DMS114 treated with DMSO at 0.1 percent for 48 hours (cell line): ENCODE data around the gene PRAMEF12.
A peak's percentile ranks its signal among the peaks of the same experiment; 100 is the strongest.
"Not testable (repeated sequence)": the region's sequence is repeated elsewhere in the genome, so short reads cannot be mapped to it uniquely, and the experiment has no call there.

Experiments used
- DNase-seq: peaks from one replicate; lab custom pipeline; 2025; ENCODE audit not compliant: unreplicated experiment; lab: John Stamatoyannopoulos, UW

Gene PRAMEF12

DNA sequence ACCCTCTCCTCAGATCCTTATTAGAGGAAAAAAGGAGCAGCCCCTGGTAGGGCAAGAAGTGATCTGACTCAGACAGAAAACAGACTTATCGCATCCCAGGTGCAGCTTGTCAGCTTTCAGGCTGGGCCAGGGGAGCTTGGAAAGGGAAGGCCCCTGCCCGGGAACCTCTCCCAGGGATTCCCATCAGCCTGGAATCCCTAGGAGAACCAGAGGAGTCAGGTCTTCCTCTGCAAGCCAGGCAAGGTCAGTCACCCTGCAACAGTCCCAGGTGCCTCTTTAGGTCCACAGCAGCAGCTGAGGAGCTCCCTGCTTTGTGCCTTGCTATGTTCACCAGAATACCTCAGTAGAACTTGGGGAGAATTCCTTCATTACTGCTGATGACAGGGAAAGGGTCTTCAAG is 2.9 kb upstream of the PRAMEF12 start:
- DNase-seq = no peak

DNA sequence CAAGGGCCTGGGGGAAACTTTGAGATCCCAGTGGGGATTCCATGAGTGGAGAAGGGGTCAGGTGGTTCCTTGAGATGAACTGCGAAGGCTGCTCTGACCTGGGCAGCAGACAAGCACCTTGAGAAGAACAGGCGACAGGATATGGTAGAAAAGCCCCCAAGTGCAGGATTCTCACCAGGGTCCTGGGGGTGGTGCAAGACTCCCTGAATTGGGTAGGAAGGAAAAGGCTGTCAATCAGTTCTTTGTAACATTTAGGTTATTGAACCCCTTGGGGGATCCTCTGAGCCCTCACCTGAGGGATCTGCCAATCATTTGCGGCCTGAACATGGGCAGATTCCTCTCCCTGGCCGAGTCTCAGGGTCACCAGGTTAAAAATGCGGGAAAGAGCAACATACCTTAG is 2.4 kb upstream of the PRAMEF12 start:
- no peak for DNase-seq

DNA sequence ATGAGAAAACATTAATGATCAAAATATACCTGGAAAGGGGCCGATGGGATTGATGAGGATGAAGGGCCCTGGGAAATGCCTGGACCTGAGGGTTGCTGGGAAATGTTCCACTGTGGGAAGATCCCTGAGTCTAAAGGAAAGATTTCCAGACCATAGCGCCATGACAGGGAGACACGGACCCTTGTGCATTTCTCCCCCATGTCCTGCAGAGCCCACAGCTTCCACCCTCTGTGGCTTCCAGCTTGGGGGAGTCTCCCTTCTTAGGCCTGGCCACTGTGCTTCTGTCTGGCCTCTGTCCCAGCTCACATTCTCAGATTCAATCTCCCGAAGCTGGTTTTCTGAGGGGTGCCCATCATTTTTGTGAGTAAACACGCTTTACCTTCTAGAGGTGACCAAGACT is 1.0 kb upstream of the PRAMEF12 start:
- no peak for DNase-seq

DNA sequence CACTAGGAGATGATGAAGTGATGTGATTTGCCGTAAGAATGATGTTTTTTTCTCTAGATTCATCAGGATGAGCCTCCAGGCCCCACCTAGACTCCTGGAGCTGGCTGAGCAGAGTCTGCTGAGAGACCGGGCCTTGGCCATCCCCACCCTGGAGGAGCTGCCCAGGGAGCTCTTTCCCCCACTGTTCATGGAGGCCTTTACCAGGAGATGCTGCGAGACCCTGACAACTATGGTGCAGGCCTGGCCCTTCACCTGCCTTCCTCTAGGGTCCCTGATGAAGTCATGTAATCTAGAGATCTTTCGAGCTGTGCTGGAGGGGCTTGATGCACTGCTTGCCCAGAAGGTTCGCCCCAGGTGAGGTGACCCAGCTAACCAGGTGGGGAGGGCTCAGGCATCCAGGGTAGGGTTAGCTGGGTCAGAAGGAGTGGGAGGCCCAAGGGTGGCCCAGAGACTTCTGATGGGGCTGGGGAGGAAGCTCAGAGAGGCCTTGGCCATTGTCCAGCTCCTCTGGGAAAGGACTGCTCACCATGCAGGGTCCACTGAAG is 1.3 kb downstream of the PRAMEF12 start:
- DNase-seq = no peak

DNA sequence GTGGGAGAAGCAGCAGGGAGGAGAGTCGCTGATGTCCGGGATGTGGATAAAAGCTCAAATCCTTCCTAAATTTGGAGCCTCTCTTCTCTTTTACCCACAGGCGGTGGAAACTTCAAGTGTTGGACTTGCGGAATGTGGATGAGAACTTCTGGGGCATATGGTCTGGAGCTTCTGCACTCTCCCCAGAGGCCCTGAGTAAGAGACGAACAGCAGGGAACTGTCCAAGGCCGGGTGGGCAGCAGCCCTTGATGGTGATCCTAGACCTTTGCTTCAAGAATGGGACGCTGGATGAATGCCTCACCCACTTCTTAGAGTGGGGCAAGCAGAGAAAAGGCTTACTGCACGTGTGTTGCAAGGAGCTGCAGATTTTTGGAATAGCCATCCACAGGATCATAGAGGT is 1.9 kb downstream of the PRAMEF12 start:
- DNase-seq = no peak

DNA sequence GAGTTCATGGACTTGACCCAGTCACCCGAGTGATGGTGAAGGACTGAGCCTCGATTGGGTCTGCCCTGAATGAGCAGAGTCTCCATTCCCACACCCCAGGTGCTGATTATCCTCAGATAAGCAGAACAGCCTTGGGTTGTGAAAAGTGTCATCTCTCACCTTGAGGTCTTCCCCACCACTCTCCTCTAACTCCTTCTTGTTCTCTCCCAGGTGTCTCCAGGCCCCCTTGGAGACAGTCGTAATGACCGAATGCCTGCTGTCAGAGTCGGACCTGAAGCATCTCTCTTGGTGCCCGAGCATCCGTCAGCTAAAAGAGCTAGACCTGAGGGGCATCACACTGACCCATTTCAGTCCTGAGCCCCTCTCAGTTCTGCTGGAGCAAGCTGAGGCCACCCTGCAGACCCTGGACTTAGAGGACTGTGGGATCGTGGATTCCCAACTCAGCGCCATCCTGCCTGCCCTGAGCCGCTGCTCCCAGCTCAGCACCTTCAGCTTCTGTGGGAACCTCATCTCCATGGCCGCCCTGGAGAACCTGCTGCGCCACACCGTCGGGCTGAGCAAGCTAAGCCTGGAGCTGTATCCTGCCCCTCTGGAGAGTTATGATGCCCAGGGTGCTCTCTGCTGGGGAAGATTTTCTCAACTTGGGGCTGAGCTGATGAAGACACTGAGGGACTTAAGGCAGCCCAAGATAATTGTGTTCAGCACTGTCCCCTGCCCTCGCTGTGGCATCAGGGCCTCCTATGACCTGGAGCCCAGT is 3.4 kb downstream of the PRAMEF12 start:
- no peak for DNase-seq

DNA sequence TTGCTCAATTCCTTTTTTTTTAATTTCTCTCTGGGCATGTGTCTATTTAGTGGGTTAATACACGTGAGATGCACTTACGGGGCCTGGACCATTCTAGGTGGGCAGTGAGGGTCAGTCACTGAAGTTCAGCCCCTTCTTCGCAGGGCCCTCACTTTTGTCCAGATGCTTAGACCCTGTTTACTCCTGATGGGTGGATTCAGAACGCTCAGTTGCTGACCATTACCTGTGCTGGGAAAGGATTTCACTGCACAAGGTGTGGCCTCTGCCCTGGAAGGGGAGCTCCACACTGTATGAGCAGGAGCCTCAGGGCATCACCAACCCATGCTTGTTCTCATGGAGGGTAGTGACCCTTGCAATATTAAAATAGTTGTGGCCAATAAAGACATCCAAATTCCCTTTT is 4.5 kb downstream of the PRAMEF12 start:
- no peak for DNase-seq

DNA sequence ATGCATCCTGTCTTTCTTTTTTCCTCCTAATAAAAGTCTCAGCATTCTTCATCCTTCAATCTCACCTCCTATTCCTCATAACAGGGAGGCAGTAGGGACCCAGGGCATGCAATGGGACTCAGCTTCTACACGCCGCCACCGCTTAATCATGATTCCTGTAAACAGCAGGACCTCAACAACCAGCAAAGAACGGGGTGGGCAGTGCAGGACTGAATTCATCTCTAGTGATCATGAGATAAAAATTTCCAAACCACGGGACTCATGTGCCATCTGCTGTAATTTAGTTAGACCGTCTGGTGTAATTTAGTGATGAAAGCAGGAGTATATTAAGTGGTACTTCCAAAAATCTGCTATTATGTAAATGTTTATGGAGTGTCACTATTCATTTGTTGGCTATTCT is 5.4 kb downstream of the PRAMEF12 start:
- no peak for DNase-seq

DNA sequence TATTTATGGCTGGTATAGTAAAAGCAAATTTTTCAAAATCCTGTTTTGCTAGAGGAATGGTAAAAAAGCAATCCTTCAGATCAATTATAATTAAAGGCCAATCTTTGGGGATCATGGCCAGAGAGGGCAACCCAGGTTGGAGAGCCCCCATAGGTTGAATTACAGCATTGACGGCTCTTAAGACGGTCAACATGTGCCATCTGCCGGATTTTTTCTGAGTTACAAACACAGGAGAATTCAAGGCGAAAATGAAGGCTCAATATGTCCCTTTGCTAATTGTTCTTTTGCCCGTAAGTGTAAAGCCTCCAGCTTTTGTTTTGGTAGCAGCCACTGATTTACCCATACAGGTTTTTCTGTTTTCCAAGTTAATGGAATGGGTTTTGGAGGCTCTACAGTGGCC is 8.0 kb downstream of the PRAMEF12 start:
- DNase-seq = not testable (repeated sequence)

DNA sequence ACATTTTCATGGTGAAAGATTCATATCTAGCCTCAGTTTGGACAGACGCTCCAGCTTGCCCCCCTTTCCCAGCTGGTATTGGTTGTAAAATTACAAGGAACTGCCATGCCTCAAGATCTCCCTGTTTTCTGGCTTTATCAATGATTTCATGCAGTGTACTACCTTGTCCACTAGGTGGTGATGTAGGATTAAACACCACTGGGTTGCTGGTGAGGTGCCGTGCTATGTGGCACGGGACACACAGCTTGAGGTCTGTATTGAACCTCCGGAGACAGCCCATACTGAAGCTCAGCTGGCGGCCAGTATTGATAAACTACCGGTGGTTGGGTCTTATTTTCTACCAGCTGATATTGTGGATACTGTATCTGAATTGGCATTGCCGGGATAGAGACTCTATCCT is 10.2 kb downstream of the PRAMEF12 start:
- peak; percentile 12 for DNase-seq

DNA sequence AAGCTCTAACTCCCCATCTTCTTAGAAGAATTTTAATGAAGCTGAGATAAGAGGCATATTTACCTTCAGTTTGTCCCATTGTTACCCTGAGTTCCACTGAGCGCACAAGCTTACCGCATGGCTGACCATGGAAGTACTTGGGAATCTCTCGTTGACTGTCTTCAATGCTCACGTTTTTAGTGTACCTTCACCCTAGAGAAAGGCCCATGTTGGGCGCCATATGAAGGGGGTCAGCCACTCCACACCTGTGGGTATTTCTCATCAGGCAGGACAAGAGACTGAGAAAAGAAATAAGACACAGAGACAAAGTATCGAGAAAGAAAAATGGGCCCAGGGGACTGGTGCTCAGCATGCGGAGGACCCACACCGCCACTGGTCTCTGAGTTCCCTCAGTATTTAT is 11.2 kb downstream of the PRAMEF12 start:
- DNase-seq = not testable (repeated sequence)

DNA sequence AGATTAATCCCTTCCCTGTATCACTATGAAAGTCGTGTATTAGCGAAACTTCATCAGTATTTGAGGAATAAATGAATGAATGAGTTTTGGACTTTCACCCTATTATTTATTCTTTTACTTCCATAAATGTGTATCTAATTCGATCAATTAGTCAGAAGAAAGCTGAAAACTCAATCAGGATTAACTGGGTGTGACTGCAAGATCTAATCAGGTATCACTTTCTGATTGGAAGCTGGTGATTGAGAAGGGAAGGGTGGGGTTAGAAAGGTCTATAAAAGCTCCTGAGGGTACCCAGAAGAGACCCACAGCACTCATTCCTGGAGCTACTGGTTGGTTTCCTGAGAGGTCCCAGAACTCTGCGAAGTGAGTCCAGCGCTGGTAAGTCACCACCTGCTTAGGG is 17.6 kb downstream of the PRAMEF12 start, which contains the start of gene PRAMEF1:
Gene PRAMEF1 (plus strand): TSS at position 301 of the 400 bp plus-strand sequence. CDS start 1,831 bp downstream, outside the sequence.
- DNase-seq = not testable (repeated sequence)

DNA sequence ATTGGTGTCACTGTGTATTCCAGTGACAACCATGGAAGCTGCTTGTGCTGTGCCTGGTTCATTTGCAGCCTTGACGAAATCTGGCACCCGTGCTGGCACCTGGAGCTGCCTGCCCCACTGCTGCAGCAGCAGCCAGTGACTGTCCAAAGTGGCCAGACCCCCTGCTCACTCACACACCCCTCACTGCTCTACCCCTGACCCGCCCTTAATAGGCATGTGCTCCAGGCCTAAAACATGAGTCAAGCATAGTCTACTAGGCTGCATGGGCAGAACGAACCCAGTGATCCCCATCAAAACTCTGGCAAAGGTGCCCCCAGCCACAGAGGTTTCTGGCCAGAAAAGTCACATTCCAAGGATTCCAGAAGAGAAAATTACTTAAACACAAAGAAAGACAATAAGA is 25.4 kb downstream of the PRAMEF12 start:
- no peak for DNase-seq

DNA sequence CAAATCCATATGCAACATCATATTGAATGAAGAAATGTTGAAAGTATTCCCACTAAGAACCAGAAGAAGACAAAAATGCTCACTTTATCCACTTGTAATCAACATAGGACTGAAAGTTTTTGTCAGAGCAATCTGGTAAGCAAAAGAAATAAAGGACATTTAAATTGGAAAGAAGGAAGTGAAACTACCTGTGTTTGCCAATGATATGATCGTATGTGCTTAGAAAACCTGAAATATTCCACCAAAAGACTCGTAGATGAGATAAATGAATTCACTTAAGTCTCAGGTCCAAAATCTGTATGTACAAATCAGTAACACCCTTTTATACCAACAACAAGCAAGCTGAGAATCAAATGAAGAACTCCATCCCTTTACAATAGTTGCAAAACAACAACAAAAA is 26.2 kb downstream of the PRAMEF12 start:
- DNase-seq = no peak

DNA sequence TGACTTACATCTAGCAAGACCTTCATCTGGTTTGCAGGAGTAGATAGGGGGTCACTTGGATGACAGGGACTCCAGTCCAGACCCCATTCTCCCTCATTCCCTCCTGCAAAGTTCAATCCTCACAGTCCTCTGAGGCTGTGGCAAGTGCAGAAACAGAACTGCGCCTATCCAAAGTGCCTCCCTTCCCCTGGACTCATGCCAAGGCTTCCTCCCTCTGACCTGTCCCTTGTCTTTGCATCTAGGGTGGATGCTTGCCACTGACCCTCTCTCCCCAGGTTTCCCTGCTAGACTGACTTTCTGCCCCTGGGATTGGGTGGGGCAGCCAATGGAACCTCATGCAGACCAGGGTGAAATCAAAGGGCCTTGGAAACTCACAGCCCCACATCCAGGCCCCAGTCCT is 36.4 kb downstream of the PRAMEF12 start:
- no peak for DNase-seq

DNA sequence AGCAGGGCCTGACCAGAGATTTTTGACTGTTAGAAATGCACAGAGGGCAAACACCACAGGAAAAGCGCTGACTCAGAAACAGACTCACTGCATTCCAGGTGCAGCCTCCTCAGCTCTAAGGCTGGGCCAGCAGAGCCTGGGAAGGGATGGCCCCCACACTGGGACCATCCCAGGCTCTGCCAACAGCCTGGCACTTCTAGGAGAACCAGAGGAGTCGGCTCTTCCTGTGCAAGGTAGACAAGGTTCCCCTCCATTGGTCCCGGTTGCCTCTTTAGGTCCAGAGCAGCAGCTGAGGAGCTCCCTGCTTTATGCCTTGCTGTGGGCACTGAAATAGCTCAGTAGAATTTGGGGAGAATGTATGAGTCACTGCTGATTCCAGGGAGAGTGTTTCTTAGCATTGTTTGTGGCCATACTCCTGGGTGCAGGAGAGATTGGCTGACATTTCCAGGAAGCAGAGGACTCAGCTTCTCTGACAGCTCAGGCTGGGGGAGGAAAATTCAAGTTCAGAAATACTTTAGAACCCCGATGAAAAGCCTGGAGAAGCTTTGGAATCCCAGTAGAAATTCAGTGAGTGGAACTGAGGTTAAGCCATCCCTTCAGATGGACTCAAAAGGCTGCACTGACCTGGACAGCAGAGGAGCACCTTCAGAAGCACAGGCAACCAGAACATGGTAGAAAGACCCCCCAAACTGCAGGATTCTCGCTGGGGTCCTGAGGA is 37.3 kb downstream of the PRAMEF12 start:
- no peak for DNase-seq

DNA sequence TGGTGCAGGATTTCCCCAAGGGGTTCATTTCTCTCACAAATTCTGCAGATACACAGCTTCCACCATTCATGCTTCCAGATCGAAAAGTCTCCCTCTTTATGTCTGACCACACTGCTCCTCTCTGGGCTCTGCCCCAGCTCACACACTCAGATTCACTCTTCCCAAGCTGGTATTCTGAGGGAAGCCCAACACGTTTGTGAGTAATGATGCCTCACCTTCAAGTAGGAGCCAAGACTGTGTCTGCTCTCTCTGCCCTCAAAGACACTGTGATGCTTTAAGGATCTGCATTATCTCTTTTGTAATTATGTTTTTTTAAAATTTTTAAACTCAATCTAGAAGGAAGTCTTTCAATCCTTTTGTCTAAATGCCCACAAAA is 37.9 kb downstream of the PRAMEF12 start:
- DNase-seq = no peak

DNA sequence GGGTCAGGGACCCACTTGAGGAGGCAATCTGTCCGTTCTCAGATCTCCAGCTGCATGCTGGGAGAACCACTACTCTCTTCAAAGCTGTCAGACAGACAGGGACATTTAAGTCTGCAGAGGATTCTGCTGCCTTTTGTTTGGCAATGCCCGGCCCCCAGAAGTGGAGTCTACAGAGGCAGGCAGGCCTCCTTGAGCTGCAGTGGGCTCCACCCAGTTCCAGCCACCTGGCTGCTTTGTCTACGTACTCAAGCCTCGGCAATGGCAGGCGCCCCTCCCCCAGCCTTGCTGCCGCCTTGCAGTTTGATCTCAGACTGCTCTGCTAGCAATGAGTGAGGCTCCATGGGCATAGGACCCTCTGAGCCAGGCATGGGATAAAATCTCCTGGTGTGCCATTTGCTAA is 45.5 kb downstream of the PRAMEF12 start:
- DNase-seq = not testable (repeated sequence)
